HCEC 1CT (cell line): ENCODE results near the gene ANKRD13A.

Source experiments
- DNase-seq: peaks from one replicate; pipeline ENCODE4 v3.0.0-alpha.2; 2017

Gene ANKRD13A

GRCh38 chr12:109998904-109999648, at the start of gene ANKRD13A:
Gene ANKRD13A, plus strand, starts transcription at chr12:109999430. Its CDS starts 259 bp downstream, at chr12:109999689.
- DNase-seq: peak; percentile 94

DNA sequence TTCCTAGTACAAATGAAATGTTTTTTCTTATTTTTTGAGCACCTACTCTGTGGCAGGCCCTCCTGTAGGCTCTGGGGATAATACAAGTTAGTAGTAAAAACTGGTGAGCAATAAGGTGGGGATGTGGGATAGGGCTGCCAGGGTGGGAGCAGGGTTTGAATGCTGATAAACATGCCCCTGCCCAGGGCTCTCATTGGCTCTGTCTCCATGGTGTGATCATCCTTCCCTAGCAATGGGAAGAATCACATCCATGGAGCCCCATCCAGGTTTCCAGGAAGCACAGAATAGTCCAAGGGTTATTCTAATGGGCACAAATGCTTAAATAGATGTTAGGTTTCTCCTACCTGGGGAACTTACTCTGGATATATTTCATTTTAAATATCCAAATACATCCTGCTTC, 48.6 kb upstream of the ANKRD13A start:
- DNase-seq: peak; percentile 24

GRCh38 chr12:109951136-109951535, 48.1 kb upstream of the ANKRD13A start:
- peak; percentile 95 for DNase-seq

DNA sequence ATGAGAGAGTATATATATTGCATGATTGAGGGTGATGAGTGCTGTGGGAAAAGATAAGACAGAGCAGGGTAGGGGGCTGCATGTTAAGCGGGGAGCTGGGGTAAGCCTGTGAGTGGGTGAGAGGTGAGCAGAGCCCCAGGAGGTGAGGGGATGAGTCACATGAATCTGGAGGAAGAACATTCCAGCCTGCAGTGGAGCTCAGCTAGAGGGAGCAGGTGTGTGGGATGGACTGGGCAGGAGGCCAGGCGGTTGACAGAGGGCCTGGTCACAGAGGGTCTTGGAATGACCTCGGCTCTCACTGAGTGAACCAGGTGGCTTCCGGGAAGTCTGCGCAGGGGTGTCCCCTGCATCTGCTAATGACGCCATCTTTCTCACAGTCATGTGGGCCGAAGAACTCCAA, 47.5 kb upstream of the ANKRD13A start:
- peak; percentile 81 for DNase-seq

- DNase-seq: no peak
Observed at GRCh38 chr12:109952160-109952858, 46.9 kb upstream of the ANKRD13A start.

DNA sequence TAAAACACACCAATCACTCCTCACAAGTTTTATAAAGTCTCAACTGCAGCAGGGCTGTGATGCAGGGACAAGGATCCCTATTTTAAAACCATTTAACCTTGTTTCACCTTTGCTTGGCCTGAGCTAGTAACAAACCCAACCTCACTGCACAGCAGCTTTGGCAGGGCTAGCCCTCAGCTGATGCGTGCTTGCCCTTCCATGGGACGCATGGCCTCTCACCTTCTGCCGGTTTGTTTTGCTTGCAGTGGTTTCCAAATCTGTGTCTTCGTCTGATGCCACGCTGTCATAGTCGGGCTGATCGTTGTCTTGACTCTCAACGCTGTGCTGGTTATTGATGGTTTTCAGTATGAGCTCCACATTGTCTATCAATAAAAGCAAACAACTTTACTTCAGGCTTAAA, 46.4 kb upstream of the ANKRD13A start:
- DNase-seq: no peak

DNA sequence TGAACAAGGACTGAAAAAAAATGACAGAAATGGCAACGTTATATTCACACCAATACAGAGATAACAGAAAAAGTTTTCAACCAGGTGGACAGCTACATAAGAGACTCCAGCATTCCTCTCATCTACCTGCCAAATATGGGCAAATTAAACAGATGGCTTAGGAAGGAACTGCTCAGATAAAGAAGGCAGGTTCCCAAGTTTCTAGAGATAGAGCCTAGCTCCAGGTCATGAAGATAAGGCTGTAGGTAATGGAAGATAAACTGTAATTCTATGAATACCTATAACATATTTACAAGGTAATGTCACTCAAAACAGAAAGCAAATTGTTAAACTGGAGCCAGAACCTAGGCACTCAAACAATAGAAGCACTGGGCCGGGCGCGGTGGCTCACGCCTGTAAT, 45.6 kb upstream of the ANKRD13A start:
- DNase-seq: no peak

GRCh38 chr12:109958374-109958773, 40.9 kb upstream of the ANKRD13A start:
- DNase-seq: no peak

- no peak for DNase-seq
Observed at GRCh38 chr12:109959411-109960093, 39.7 kb upstream of the ANKRD13A start.

DNA sequence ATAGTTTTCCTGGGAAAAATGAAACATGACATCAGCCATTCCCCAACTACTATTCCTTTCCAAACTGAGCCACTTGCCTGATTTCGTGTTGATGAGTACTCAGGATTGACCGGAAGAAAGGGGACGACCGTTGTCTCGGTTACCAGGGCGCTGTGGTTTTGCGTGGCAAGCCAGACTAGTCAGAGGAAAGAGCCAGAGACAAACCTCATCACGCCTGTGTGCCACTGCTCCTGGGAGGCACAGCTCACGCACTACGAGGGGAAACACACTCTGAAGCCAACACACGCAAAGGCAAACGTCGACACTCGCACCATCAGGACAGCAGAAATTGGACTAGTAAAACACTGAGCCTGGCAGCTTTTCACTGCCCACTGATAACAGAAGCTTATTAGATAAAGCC, 38.0 kb upstream of the ANKRD13A start:
- no peak for DNase-seq

- DNase-seq: no peak
Observed at GRCh38 chr12:109961612-109962011, 37.6 kb upstream of the ANKRD13A start.

- no peak for DNase-seq
Observed at GRCh38 chr12:109962398-109962797, 36.8 kb upstream of the ANKRD13A start.

GRCh38 chr12:109963330-109963729, 35.9 kb upstream of the ANKRD13A start:
- DNase-seq: no peak

DNA sequence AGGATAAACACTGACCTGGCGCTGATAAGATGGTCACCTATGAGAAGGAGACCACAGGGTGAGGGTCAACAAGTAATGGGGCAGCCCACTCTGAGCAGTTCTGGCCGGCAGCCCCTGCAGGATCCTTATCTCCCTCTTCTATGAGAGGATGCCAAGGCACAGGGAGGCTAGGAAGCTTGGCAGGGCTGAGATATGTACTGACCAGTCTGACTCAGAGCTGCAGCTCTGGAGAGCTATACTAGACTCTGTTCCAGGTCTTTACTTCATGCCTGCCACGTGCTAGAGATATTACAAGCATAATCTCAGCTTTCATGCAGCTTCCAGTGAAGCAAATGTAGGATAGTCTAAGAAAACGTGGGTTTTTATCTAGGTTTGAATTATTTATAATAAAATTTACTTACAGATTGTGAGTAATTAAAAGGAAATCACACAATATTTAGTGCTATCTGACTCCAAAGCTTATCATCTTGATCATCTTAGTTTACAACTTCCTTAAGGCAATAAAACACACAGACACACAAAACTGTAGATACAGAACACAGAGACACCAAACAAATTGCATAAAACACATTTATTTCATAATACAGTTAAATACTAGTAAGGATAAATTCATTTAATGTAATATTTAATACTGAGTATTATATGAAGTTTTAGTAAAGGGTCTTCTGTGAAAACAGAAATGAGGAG, 35.3 kb upstream of the ANKRD13A start:
- DNase-seq: peak; percentile 16

DNA sequence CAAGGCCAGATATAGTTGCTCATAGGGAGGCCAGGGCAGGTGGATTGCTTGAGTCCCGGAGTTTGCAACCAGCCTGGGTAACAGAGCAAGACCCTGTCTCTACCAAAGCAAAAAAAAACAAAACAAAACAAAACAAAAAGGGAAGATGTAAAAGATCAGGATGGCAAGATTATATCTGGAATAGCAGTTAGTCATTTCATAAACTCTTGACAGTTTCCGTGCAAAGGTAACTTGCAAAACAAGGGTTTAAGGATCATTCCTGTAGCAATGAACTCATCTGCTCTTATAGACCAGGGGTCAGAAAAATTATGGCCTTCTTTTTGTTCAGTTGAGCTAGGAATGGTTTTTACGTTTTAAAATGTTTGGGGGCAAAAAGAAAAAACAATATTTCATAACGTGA, 32.7 kb upstream of the ANKRD13A start:
- no peak for DNase-seq

GRCh38 chr12:109967383-109968031, 31.7 kb upstream of the ANKRD13A start:
- DNase-seq: no peak

DNA sequence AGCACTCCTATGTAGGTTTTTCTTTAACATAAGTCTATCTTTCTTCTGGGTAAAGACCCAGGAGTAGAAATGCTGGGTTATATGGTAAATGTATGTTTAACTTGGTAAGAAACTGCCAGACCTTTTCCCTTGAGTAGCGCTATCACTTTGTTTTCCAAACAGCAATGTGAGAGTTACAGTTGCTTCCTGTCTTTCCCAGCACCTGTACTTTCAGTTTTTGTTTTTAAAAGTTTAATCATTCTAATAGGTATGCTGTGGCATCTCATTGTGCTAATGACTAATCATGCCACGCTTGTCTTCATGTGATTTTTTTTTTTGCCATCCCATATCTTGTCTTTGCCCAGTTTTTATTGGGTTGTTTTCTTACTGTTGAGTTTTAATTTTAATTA, 31.2 kb upstream of the ANKRD13A start:
- no peak for DNase-seq

- DNase-seq: no peak
Observed at GRCh38 chr12:109968801-109969200, 30.4 kb upstream of the ANKRD13A start.

GRCh38 chr12:109972821-109973220, 26.4 kb upstream of the ANKRD13A start:
- DNase-seq: no peak

DNA sequence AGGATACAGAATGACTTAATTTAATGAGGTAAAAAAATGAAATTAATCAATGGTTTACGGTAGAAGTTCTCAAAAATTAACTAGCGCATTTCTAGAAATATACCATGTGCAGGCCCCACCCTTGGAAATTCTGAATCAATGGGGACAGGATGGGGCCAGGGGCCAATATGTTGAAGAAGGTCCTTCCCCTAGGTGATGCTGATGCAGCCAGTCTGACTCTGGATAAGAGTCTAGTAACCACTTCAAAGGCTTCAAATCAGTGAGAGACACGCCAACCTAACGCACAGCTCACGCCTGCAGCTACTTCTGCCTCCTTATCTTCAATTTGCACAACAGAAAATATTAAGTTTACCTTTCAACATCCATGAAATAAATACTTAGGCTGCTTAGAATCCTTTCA, 17.9 kb upstream of the ANKRD13A start:
- DNase-seq: no peak

- peak; percentile 20 for DNase-seq
Observed at GRCh38 chr12:109982210-109982609, 17.0 kb upstream of the ANKRD13A start.

- DNase-seq: no peak
Observed at GRCh38 chr12:109983432-109984142, 15.6 kb upstream of the ANKRD13A start.
